ENCODE results near the gene EIPR1. TPM values are rescaled to one million over a fixed set of nuclear protein-coding genes. Genes with fewer than 3 reads are reported as not detected.

Gene EIPR1
- total and polyA plus RNA-seq, 2 experiments from 2014 or later: 17.4 to 46.3 TPM

- H3K9me2 ChIP-seq (ENCODE audit: insufficient read depth): no peaks in the 10 kb centered on the region
- H3K4me1 ChIP-seq (ENCODE audit: insufficient read depth): 0 out of 2 replicates have a peak, but pooled peaks cover 4% of the 10 kb centered on the region
- no peak for DNase-seq (ENCODE audit: low spot score)
- Mint-ChIP-seq H3K27ac (no peak overlapping the region), H3K4me1 (peaks cover 36% of the 10 kb centered on the region), H3K27me3 (ENCODE audit: insufficient read depth, low read depth, poor library complexity) (peaks cover 7% of the 10 kb centered on the region), H3K9me3 (no peaks in the 10 kb centered on the region; the same call in 2 of the 3 replicates), H3K36me3 (ENCODE audit: low read depth) (peaks cover 8% of the 10 kb centered on the region; the same call in 2 of the 3 replicates), H3K4me3 (no peak overlapping the region)
- H3K79me2 ChIP-seq (replicated peaks; ENCODE audit: insufficient read depth): peaks cover 5% of the 10 kb centered on the region; the same call in 1 of the 2 replicates
- H3K27ac ChIP-seq (ENCODE audit: low read depth): no peak overlapping the region
- H4K20me1 ChIP-seq (replicated peaks; ENCODE audit: insufficient read depth): no peaks in the 10 kb centered on the region
- no peak for ATAC-seq
- TF ChIP-seq ZNF462 (CRISPR knock-in tag; IDR thresholded peaks at IDR 0.05): no peak
- no peak for TF ChIP-seq ZNF331 (CRISPR knock-in tag; IDR thresholded peaks at IDR 0.05; ENCODE audit: low read depth)
- TF ChIP-seq REST (IDR thresholded peaks at IDR 0.05; ENCODE audit: unreplicated experiment): no peak
- TF ChIP-seq POLR2AphosphoS5 (IDR thresholded peaks at IDR 0.05; ENCODE audit: low read depth): no peak
- TF ChIP-seq EZH2 (IDR thresholded peaks at IDR 0.05; ENCODE audit: low read depth, unreplicated experiment): no peak
- TF ChIP-seq STAT1 (IDR thresholded peaks at IDR 0.05; ENCODE audit: unreplicated experiment): no peak
- no peak for TF ChIP-seq ZNF114 (CRISPR knock-in tag; IDR thresholded peaks at IDR 0.05)
- no peaks in the 10 kb centered on the region for H3K36me3 ChIP-seq (ENCODE audit: insufficient read depth)
- H3K4me3 ChIP-seq: no peak overlapping the region
- H2AFZ ChIP-seq: no peak overlapping the region
- no peak overlapping the region for H3K4me2 ChIP-seq
- H3K27me3 ChIP-seq (ENCODE audit: insufficient read depth): no peaks in the 10 kb centered on the region
- no peaks in the 10 kb centered on the region for H3F3A ChIP-seq (replicated peaks; ENCODE audit: low read depth)
Observed at GRCh38 chr2:3301001-3301400, 76.6 kb downstream of the EIPR1 start.
